GM04504 (cell line): Measurements from ENCODE around the gene CCDC141.

Experiments
- DNase-seq: peaks from one replicate; pipeline ENCODE4 v3.0.0-alpha.2; 2012; ENCODE audit warnings: low read depth

Gene CCDC141

DNA sequence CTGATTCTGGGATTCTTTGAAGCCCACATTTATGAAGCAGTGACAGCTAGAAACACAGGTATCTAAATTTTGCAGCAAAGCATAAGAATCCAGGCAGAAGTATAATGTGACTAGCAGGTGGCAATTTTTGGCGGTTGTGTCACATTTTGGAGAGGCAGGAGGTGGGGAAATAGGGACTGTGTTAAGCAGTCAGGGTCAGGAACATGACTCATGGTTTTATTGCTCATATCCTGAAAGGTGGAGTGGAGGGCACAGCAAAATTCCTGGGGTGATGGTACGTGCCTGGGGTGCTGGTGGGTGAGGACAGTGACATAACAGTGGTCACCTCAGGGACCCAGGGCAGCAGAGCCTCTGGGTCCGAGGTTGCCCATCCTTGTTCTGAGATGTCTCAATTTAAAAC is 179.2 kb downstream of the CCDC141 start:
- DNase-seq: no peak

DNA sequence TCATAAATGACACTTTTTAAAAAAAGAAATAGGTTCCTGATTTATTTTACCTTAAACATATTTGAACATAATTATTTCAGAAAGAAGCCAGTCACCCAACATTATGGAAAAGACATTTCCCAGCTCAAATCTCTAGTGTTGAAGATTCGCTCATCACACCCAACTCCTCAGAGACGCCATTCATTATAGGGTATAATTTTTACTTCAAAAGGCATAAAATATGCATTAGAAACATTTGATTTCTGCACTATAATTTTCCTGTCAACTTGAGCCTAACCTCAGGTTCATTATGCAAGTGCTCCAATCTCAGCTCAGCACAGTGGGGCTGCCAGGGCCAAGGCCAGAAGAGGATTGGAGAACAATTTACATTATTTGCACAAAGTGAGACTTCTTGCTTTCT is 183.9 kb downstream of the CCDC141 start:
- DNase-seq: no peak

DNA sequence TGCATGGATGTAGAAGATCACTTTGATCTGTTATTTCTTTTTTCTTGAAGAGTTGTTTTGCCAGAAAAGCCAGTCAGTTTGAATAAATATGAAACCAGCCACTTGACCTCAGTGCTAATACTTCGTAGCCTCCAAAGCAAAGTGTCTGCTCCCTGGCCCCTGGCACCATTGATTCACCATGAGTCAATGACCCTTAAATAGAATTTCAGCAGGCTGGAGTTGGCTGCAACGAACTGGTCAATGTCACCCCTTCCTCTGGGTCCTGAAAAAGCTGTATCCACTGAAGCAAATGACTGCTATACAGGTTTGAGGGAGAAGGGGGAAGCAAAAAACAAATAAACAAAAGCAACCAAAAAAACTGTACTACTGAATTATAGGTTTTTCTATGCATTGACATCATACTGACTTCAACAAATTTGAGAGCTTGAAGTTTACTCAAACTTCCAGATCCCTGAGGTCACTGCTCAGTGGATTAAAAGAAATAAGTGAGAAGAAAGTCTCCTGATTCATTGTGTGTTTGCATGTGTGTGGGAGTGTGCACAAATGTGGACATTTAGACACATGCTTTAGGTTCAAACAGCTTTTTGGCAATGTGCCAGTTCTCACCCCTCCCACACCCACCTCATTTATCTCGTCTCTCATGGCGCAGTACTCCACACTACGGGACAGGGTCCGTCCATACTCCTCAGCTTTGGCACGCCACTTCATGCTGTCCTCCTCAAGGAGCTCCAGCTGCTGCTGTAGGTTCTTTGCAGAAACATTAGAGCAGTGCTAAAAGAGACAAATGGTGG is 184.6 kb downstream of the CCDC141 start:
- DNase-seq: no peak

DNA sequence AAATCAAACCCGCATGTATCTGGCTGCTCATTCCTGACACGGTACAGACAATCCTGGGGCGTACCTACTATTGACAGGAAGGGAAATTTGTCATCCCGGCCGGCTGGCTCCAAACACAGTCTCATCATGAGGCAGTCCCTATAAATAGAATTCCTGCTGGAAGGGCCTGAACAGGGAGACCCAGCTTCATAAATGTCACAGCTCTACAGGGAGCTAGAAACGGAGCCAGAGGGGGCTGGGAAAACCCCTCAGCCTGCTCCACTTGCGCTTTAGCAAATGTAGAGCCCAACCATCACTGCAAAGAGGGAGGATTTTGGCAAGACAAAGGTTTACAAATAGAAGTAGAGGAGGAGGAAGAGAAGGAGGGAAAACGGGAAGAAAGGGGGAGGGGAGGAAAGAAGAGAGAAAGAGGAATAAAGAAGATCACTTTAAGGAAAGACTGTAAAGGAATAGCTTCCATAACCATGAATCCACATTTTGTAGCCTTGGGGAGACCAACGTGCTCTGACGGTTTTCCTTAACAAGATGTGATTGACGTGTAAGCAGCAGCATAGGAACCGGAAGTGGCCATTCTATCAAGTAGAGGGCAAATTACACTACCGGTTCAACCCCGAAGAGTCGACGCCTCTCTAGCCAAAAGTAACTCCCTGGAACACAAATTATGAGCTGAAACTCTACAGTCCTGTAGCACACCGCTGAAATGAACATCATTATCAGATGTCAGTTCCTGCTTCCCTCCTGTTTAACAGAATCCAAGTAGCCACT is 185.9 kb downstream of the CCDC141 start:
- no peak for DNase-seq

GRCh38 chr2:178863130-178863855 is 186.6 kb downstream of the CCDC141 start:
- no peak for DNase-seq

DNA sequence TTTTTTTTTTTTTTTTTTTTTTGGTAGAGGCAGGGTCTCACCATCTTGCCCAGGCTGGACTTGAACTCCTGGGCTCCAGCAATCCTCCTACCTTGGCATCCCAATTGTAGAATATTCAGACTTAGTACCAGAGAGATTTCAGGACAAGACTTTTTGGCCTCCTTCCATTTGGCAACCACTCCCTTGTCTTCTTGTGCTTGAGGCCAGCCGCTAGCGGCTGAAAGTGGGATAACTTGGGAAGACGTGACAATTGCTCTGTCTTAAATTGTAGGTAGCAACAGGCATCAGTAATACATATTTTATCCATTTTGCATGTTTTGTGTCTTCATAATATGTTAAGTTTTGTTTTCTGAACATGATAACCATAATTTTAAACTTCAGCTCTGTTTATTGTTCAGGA is 189.4 kb downstream of the CCDC141 start:
- no peak for DNase-seq

DNA sequence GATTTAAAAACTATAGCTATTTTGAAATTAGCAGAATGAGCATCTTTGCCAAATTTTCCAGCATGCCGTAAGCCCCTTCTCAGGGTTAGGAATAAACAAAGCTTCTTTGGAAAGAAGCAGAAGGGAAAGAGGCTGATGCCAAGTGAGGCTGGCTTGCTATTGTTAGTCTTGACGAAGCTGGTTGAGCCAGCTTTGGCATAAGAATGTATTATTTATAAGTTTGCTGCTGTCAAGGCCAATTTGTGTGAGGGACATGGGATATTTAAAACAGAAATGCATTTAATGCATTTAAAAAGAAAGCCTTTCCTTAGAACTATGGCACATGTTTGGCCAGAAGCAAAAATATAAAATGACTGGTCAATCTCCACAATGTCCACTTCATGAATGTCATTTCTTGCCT is 190.2 kb downstream of the CCDC141 start:
- DNase-seq: no peak

DNA sequence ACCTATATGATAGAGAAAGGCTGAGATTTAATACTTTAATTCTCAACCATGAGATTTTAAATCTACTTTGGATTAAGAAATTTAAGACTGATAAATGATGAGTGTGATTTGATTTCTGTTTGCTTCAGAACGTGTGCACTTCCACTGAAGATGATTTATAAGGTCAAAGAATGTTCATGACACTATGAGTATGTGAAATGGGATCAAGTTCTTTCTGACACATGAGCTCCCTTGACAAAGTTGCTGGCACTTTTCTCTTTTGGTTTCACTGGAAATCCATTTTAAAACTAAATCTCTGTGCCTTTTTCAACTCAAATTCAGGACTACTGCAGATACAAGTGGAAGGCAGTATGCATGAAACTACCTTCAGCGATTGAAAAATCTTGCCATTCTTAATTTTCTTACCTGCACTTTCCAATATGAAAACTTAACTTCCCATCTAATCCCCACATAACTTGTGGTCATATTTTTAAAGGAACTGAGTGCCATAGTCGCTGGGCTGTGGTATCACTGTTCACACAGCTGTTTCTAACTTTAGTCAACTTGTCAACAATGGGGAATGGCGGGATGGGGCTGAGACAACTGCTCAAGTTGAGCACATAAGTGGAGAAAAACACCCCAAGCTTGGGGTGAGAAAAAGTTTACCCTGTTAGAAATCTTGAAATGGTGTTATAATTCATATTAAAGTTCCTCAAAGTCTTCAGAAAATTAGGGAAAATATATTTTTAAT is 190.9 kb downstream of the CCDC141 start:
- DNase-seq: no peak

DNA sequence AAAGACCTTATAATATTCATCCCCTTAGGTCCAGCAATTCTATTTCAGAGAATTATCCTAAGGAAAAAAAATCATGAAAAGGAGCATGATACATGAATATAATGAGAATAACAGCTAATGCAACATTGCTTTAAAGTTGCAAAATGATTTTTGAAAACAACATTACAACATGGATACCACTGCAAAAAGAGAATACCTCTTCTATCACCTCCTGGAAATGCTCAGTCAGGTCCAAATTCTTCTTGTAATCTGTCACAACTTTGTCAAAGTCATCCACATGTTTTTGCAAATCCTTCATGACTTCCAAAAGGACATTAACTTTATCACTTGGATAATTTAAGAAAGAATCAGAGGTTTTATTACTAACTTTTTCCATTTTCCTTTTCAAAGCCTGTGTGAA is 194.8 kb downstream of the CCDC141 start:
- no peak for DNase-seq

- no peak for DNase-seq
These were observed 201.6 kb downstream of the CCDC141 start for GRCh38 chr2:178848335-178848734.

GRCh38 chr2:178846458-178846802 is 203.5 kb downstream of the CCDC141 start:
- no peak for DNase-seq

DNA sequence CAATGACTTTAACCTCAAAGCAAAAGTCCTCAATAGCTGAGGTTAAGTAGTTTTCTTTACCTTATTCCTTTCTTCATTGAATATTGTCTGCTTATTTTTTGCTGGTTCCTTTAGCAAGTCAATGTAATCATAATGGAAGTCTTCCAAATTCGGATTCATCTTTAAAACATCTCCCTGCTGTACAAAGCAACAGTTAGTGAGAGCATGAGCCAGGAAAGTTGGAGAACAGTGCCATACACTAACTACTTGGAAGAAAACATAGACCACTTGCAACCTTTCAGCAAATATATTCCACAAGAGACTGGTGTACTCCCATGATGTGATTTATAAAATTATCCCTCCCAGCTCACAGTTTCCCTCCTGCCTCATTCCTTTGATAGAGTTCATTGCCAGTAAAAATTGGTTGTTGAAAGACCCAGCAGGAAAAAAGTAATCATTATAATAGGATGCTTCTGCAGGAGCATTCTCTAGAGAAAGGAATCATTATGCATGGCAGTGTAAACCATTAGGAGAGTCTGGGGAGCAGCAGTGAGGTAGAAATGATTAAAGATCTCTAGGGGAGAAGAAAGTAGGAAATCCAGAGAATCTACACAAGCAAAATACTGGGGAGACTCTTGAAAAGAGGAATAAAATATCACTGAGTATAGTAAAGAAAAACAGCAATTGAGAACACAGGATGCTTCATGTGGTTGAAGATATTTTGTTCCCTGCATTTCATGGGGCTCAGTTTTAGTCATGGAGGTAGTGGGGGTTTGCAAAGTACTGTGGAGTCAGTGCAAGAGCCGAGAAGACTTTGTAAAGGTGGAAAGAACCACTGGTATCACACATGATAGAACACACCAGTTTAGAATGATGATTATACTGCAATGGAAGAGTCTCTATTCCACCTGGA is 204.1 kb downstream of the CCDC141 start:
- no peak for DNase-seq

DNA sequence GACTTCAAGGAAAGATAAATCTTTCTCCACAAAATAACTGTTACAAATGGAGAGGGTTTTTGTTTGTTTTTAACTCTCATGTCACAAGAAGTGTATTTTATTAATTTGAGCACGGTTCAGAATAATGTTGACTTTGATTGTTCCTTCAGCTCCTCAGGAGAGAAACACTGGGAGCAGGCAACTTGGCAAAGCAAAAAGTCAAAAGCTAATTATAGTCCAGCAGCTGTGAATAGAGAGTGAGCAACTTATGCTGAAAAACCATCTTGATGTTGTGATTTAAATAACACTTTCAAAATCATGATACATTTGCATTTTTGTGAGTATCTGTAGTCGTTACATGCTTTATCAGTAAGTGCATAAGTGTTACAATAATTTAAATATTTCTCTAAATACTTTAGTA is 205.2 kb downstream of the CCDC141 start:
- no peak for DNase-seq

- DNase-seq: no peak
These were observed 205.7 kb downstream of the CCDC141 start for GRCh38 chr2:178844269-178844668.

DNA sequence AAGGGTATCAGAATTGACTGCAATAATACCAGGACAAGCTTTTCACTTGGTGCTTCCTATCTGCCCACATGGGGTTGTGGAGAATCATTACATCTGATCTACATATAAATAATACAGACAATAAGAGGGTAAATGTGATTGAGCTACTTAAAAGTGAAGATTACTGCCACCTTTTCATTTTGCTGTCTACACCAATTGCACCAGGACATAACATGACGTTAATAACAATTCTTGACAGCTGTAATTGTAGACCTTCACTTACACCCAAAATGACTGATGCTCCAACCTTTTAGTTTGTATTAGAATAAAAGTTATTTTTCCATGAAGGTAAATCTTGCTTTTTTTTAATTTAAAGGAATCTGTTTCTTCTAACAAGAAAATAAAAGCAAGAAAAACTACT is 206.2 kb downstream of the CCDC141 start:
- DNase-seq: no peak

- no peak for DNase-seq
These were observed 213.1 kb downstream of the CCDC141 start for GRCh38 chr2:178836807-178837206.

- DNase-seq: no peak
These were observed 215.9 kb downstream of the CCDC141 start for GRCh38 chr2:178834086-178834485.

GRCh38 chr2:178833382-178833781 is 216.6 kb downstream of the CCDC141 start:
- no peak for DNase-seq

DNA sequence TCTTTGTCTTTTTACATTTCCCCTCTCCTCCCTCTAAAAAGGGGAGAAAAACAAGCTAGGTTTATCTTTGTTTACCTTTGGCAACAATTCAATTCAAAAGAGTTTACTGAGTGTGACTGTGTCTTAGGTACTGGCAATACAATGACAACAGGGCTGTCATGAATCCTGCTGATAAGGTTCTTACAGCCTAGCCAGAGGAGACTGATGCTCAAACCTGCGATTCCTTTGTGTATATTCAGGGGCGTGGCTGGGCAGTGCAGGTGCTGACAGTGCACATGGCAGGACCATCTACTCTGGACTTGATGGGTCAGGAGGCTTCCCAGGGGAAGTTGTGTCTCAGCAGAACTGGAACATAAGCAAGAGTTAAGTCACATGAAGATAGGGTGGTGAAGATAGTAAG is 219.5 kb downstream of the CCDC141 start:
- no peak for DNase-seq

DNA sequence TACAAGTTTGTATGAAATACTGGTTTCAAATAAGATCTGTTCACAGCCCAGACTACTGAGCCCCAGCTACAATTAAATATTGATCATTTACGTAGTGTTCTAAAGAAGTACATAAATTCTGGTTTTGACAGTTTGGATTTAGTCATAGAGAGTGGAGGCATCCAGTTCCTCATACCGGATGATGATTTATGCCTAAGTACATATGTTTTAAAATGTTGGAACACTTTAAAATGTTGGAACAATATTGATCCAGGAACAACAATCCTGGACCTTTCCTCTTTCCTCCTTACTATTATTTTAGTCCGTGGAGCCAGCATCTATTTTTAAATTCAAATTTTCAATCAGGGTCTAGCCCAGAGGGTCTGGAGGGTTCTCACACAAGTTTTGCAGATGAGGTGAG is 220.0 kb downstream of the CCDC141 start:
- DNase-seq: no peak

- DNase-seq: no peak
These were observed 220.5 kb downstream of the CCDC141 start for GRCh38 chr2:178829299-178829960.
